Fibroblast of skin of left quadriceps (primary cell): ENCODE measurements around the gene WNT5B.
"Not testable (repeated sequence)": the region's sequence is repeated elsewhere in the genome, so short reads cannot be mapped to it uniquely, and the experiment has no call there.

Experiments used
- DNase-seq, 2 experiments: peaks; one replicate each; pipeline ENCODE4 v3.0.0-alpha.2; 2013; ENCODE audit warnings: low read depth in 2 of 2

The WNT5B gene

DNA sequence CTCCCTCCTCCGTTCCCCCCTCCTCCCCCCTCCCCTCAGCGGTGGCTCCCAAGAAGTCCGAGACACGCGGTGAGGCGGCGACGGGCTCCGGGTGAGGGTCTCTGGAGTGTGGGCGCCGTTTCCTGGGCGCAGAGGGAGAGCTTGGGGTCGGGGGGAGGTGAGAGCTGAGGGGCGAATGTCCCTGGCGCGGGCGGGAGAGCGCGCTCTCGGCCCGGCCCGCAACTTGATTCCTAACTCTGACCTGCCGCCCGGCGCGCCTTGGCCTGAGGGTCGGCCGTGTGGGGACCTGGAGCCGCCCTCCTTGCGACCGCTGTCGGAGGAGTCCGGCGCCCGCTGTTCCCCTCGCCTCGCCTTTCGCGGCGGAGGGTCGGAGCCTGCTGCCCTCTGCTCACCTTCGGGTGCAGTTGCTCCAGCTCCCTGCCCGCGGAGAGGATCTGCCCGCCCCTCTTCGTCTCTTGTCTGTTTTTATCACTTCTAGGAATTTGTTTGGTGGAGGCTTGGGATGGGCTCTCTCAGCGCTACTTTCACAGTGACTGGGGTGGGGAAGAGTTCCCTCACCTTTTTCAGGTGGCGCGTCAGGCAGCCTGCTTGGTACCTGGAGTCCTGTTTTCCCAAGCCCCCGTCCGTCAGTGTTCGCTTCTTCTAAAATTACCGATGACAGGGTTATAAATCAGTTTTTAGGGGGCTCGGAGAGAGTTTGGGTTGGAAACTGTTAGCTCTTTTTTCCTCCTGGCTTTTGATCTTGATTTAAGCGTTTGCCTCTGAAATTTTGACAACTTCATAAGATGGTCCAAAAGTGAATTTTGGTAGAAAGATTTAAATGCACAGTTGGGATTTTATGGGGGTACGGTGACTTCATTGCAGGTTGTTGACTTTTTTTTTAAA lies 62.3 kb downstream of the WNT5B start:
- DNase-seq: no peak

DNA sequence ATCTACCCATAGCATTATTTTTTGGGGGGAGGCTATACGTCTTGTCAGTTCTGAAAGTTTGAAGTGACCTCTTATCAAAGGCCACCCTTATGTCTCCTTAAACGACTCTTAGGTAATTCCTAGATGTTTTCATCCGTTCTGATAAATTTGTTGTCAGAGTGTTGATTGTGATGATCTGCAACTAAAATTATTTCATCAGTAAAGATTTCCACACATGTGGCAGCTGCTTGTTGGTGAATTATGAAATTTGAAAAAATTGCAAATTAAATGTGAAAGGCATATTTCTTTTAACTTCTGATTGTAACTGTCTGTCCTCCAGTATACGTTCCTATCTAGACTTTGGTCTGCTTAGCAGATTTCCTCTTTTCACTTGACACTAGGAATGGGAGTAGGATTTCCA lies 63.2 kb downstream of the WNT5B start:
- DNase-seq: no peak

DNA sequence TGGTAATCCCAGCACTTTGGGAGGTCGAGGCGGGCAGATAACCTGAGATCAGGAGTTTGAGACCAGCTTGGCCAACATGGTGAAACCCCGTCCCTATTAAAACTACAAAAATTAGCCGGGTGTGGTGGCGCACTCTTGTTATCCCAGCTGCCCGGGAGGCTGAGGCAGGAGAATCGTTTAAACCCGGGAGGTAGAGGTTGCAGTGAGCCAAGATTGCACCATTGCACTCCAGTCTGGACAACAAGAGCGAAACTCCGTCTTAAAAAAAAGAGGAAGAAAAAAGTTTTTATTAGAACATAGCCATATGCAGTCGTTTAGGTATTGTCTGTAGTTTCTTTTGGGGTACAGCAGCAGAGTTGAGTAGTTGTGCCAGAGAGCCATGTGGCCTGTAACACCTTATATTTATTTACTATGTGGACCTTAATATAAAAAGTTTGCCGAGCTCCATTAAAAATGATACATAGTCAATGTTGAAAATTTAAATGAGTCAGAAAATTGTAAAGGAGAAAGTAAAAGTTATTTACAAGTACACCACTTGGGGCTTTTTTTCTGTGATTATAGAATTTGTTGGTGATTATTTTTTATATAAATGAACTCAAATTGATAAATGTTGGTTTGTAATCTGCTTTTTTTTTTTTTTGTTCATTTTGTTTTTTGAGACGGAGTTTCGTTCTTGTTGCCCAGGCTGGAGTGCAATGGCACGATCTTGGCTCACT lies 64.0 kb downstream of the WNT5B start:
- DNase-seq: no peak

GRCh38 chr12:1695097-1695496 lies 66.1 kb downstream of the WNT5B start:
- not testable (repeated sequence) for DNase-seq

DNA sequence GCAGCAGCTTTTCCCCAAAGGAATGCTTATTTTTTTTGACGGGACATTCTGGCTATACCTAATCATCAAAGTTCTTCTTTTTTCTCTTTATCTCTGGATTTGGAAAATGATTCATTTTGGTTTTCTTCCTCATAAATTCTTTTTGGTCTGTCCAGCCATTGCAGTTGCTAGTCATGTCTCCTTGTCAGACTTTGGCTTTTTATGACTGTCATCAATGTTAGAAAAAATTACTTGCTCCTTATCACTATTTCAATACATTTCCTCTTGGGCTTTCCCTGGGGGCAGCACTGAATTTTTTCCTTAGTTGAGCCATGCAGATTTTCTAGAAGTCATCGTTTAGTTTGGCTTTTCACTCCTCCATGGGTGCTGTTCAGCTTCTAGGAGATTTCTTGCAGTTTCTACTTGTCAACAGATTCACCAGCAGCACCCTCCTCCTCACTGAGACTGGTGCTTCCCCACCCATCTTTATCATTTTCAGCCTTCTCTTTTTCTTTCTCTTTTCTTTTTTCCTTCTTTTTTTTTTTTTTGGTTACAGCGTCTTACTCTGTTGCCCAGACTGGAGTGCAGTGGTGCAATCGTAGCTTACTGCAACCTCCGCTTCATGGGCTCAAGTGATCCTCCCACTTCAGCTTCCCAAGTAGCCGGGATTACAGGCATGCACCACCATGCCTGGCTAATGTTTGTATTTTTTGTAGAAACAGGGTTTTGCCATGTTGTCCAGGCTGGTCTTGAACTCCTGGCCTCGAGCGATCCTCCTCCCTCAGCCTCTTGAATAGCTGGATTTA lies 67.0 kb downstream of the WNT5B start:
- DNase-seq: no peak

DNA sequence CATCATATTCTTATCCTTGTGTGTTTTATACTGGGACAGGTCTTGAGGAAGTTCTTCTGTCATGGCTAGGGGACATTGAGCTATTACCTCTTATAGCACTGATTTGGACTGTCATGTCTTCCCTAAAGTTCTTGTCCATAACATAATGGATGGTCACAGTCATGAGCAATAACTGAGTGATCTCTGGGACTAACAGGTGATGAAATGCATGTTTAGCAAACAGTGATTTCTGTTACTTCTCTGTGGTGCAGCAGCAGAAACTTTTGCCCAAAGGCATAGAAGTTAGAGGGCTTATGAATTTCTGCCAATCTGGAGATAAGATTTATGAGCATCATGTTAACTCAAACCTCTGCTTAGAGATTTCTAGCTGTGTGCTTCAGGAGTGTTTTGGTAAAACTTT lies 67.8 kb downstream of the WNT5B start:
- DNase-seq: no peak
